HG03108 (cell line): Measurements from ENCODE around the gene ADGRA1.

Source experiments
- ATAC-seq: cut with Tn5 transposase; IDR thresholded peaks from one replicate; pipeline ENCODE4 v1.9.1; 2021; ENCODE audit warnings: moderate library complexity; ENCODE audit not compliant: unreplicated experiment

The ADGRA1 gene

DNA sequence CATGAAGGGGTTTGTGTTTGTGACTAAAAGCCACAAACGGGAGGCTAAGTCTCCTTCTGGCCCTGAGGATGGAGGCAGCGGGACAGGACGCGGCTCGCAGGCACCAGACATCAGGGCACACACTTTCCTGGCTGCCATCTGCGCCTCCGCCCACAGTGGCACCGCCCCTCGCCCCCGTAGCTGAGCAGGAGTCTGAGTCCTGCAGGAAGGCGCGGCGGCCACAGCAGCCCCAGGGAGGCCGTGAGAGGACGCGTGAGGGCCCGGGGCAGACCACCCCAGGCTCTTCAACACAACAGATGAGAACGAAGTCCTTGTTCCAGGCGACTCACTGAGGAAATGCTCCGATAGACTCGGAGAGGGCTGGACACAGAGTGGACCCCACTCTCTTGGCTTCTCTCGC lies 6.6 kb downstream of the ADGRA1 start:
- ATAC-seq, result no peak

DNA sequence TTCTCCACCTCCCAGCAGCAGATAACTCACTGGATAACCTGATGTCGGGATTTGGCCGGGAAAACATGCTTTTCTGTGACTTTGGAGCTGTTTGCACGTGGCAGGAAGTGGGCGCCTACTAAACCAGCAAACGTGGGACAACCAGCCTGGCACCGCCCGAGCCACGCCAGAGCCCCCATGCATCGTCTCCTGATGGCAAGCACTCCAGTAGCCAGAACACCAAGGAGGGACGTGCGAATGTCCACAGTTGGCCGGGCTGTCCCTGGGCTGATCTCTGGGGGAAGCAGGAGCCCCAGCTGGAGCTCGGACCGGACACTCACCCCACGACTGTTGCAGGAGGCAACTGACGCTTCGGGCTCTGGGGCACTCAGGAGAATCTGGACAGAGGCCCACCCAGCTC lies 7.1 kb downstream of the ADGRA1 start:
- ATAC-seq, result no peak

DNA sequence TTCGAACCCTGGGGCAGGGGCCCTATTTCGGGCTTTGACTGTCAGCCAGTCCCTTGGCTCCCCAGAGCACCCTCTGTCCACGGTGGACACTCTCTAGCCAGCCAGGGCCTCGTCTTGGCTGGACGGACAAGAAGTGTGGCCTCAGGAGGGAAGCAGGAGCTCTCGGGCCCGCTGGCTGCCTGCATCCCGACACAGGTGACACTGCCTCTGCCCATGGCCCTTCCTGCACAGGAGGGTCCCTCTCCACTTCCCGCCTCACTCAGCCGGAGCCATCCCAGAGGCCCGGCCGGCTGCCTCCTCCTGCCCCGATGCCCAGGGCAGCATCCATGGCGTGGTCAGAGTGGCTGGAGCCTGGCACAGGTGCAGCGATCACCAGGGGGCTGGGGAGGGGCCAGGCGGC lies 7.9 kb downstream of the ADGRA1 start:
- no peak for ATAC-seq

DNA sequence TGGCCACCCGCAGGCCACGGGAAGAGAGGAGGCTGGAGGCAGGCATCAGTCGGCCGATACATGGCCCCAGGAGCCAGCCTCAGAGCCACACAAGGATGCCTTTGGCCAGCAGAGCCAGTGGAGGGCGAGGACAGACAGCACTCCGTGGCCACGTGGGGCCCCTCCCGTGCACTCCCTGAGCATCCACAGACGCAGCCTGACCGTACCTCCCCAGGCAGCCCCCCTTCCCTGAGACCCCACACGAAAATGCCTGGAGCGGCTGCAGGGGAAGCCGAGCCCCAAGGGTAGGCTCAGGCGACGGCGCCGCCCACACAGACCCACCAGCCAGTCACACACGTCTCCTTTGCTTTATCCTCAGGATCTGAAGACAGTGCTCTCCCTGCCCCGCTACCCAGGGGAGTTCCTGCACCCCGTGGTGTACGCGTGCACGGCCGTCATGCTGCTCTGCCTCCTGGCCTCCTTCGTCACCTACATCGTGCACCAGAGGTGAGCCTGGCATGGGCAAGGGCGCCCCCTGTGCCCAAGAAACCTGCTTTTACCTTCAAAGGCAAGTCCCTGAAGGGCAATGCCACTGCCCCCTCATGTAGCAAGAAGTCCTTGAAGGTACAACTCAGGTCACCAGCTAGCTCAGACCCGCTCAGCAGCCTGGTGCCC lies 9.0 kb downstream of the ADGRA1 start:
- ATAC-seq, result no peak

DNA sequence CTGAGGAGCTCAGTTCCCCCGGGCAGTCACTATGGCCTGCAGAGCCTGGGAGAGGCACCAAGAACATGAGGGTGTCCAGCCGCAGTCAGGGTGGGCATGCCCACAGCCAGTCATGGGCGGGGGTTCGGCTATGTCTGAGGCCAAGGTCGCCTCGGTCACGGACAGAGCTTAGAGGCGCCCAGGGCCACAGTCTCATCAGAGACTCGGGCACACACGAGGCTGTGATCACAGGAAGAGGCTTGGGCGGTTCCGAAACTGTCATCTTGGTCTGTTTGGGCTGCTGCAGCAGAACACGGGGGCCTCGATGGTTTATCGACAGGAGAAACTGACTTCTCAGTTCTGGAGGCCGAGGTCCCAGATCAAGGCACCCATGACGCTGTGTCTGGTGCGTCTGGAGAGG lies 9.7 kb downstream of the ADGRA1 start:
- ATAC-seq, result no peak

DNA sequence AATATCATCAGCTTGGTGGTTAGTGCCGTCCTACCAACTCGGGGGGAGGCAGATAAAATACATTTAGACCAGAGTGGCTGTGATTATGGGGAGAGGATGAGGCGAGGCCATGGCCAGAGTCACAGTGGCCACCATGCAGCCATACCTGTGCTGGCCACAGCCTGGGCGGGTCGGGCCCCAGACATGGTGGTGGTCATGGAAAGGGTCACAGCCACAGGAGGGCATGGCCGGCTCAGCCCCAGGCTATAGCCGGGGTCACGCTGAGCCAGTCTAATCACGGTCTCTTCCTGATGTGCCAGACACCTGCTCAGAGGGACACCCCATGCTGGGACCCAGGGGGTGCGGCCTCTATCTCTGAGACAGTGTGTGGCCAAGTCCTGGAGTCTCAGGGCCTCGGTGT lies 10.2 kb downstream of the ADGRA1 start:
- ATAC-seq, result no peak

DNA sequence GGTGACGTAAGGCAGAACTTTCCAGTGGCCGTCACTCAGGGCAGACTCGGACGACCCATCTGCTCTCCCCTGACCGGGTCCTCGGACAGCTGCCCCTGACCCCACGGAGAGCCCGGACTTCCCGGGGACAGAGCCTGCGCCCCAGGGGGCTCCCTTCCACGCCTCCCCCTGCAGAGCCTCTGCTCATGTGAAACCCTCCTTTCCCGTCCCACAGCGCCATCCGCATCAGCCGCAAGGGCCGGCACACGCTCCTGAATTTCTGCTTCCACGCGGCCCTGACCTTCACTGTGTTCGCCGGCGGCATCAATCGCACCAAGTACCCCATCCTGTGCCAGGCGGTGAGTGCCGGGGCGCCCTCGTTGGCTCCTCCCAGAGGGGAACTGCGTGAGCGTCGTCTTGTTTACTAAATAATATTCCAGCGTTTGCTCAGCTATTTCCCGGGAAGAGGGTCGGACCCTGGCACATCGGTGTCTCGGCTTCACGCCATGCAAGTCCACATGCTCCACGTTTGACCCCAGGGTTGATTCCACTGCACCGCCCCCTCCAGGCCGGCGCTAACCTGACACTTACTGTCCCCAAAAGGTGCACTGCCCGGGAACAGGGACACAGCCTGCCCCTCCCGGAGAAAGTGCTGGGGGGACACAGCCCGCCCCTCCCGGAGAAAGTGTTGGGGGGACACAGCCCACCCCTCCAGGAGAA lies 10.9 kb downstream of the ADGRA1 start:
- ATAC-seq, result no peak

DNA sequence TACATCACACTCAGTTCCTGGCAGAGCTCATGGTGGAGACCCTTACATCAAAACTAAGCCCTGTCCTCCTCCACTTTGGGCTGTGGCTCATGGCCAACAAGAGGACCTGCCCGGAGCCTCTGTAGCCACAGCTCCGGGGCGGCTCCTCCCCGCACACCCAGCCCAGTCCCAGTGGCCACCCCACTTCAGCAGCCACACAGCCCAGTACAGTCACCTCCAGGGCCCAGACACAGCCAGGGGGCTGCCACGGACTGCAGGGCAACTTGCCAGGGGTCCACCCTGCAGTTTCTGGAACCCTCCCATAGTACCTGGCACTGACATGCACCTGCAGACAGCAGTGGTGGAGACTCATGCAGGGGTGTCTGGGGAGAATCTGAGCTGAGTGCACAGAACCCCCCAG lies 11.8 kb downstream of the ADGRA1 start:
- ATAC-seq, result no peak

DNA sequence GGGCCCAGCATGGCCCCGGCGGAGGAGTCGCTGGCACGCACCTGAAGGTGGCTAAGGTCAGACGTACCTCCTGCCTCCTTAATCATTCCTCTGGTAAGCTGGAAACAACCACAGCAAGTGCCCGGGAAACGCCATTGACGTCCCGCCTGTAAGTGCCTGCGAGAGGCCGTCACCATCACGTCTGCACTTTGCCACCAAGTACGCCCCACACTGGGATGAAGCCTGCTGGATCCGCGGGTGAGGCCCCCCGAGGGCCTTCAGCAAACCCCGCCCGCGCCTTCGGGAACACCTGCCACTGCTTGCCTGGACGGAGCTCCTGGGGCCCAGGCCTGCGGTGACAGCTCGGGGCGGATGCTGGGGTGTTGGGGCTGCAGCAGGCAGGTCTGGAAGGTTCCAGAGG lies 12.5 kb downstream of the ADGRA1 start:
- ATAC-seq, result no peak

DNA sequence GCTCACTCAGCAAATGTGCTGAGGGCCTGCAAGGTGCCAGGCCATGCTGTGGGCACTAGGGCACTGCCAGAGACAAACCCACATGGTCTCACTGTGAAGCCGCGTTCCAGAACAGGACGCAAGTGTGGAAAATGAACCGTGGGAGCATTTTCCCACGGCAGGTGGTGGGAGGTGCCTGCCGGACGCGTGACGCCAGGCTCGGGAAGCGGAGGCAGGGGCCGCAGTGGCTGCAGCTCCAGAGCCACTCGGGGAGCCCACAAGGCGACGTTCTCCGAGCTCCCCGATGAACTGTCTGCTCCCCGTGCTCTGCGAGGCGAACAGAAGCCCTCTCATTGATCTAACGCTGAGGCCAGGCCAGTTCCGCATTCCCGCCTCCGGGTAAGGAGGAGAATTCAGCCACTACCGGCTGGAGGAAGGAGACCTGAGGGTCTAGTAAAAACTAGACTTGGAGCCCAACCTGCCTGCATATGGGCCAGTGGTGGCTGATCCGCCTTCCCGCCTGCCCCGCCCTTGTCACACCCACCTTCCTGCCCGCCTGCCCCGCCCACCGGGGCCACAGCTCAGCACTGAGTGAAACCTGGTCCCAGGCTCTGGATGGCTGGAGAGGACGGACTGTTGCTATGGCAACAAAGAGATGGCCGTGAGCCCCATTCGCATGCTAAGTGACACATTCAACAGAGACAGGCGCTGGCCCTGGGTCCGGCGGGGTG lies 13.1 kb downstream of the ADGRA1 start:
- no peak for ATAC-seq

DNA sequence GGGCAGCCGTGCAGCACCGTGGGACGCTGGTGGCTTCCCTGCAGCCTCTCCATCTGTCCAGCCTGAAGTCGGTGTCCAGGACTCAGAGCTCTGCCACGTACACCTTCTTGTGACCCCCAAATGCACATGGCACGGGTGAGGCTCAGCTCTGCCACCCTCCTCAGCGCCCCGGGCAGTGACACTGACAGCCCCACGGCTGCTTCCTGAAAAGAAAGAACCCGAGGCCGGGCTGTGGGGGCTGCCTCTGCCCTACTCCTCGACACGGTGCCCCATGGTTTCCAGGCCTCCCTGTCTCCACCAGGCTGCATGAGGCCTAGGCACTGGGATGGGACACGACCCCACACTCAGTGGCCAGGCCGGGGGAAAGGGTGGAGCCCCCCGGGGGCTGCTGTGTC lies 13.7 kb downstream of the ADGRA1 start:
- no peak for ATAC-seq

DNA sequence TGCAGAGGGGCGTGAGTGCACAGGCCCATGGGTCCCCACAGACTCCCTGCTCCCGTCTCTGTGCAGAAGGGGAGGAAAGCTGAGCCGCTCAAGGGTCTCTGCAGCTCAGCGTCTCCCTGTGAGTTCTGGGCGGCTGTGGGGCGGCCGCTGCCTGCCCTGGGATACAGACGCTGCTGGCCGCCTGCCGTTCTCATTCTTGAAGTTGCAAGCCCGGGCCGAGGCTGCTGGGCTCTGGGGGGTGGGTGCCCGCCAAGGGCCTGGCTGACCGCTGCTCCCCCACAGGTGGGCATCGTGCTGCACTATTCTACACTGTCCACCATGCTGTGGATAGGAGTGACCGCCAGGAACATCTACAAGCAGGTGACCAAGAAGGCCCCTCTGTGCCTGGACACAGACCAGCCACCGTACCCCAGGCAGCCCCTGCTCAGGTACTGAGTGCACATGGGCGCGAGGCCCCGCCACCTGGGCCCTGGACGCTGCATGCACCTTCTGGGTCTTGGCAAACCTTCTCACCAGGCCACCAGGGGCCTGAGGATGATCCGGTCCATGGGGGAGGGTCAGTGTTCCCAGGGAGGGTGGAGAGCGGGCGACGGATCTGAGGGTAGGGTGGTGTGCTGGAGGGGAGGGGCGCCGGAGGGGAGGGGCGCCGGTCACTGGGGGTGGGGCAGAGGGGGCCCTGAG lies 14.8 kb downstream of the ADGRA1 start:
- ATAC-seq, result no peak

DNA sequence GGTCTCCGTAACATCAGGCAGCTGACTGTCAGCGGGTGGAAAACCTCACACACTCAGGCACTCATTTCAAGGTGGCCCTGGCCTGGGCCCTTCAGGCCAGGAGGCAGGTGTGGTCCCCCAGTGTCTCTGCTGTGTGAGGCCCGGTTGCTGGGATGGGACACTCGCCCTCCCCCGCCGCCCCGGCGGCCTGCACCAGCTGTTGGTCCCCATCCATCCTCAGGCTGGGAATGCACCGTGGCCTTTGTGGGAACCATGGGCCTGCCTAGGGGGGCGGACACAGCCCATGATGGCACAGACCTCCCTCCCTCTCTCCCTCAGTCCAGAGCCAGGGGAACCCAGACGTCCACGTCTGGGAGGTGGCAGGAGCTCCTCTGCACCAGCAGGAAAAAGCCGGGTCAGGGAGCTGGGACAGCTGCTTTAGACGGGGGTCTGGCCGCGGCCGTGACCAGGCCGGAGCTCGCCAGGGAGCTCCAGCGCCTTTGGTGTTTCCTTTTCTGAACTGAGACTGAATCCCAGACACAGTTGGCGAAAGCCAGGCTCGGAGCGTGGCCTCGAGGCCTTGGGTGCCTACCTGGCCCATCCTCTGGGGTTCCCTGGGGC lies 15.7 kb downstream of the ADGRA1 start:
- no peak for ATAC-seq

DNA sequence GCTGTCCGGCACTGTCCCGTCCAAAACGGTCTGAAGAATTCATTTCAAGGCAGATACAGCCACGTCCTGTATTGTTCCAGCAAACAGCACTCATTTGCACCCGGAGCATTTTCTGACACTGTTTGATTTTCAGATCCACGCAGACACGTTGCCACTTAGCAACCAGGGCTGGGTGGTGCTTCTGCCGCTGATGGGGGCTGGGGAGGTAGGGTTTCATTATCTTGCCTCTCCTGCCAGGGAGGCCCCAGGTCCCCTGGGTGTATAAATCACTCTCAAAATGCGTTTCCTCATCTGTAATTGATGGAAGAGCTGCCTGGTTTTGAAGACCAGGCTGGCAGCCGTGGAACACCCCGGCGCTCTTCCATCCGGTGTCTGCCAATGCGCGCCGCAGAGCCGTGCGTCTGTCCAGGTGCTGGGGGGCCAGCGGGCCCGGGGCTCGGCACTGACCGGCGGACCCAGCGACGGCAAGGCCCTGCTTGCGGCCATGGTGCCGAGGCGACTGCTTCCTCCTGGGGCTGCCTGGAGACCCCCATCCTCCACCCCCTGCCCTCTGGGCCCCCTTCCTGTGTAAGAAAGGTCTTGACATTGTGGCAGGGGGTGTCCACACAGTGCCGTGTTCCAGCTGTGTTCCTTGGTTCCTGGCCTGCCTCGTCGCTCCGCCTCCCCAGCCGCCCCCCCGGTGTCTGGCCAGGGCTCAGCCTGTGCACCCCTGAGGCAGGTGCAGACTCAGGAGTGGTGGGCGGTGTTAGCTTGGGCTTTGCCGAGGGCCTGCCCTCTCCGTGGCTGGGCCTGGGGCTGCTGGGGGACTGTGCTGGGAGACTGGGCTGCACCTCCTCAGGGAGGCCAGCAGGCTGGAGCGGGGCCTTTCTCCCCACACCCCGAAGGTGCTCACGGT lies 16.6 kb downstream of the ADGRA1 start:
- no peak for ATAC-seq

DNA sequence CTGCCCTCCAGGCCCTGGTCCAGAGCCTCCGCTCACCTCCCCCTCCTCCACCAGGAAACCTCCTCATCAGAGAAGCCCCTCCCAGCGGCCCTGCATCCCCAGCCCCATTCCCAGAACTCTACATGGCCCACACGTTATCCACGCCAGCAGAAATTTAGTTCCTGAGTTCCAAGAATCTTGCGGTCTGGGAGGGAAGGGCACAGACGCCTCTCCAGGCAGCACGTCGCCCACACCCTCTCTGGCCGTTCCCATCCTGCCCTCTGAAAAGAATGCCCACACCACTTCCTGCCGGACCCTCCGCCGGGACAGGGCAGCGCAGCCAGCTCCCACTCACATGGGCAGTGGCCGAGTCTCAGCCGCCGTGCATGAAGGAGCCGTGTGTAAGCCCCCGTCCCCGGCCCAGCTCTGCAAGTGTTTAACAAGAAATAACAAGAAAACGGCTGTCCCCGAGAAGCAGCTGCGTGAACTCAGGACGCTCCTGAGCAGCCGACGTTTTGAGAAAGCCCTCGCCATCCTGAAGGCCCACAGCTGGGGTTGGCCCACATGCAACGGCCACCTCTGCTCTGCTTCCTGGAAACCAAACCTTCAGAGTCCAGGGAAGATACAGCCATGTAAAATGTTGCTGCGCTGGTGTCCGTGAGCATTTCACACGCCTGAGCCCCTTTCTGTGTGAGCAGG lies 17.4 kb downstream of the ADGRA1 start:
- no peak for ATAC-seq

DNA sequence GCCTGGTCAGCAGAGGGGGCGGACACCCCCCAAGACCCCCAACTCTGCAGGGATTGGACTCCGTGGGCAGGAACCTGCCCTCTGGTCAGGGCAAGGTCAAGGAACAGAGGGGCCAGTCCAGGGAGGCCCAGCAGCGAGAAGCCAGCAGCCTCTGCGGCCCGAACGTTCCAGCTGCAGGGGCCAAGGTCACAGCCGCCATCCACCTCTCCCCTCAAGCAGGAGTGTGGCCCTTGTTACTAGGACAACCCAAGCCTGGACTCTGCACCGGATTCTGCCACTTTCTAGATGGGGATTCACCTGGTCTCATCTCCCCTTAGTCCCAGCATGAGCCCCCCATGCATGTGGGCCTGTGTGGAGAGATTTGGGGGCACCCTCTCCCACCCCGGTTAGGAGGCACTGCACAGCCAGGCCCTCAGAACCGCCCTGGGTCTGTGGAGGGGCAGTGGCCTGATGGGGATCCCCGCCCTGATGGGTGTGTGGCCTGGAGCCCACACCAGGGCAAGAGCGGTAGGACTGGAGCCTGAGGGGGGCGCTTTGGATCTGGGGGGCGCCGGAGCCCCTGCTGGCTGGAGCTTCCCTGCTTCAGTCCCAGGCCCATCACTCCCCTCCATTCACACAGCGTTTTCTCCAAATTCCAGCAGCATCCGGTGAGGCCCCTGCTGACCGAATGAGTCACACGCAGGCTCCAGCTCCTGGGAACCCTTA lies 18.1 kb downstream of the ADGRA1 start:
- ATAC-seq, result no peak

DNA sequence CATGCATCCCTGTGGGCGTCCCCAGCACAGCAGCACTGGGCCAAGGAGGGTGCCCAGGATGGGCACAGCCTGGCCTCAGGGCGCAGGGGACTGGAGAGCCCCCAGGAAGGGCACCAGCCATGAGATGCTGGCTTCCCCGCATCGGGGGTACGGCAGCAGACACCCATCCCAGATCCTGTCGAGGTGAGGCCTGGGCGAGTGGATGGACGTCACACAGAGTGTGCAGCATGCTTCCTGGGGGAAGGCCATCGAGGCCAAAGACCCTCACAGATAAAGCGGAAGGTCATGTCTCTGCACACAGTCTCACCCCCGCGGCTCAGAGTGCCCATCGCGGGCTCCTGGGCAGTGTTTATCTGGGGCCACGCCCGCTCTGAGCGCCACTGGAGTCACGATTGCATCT lies 18.8 kb downstream of the ADGRA1 start:
- ATAC-seq, result no peak

DNA sequence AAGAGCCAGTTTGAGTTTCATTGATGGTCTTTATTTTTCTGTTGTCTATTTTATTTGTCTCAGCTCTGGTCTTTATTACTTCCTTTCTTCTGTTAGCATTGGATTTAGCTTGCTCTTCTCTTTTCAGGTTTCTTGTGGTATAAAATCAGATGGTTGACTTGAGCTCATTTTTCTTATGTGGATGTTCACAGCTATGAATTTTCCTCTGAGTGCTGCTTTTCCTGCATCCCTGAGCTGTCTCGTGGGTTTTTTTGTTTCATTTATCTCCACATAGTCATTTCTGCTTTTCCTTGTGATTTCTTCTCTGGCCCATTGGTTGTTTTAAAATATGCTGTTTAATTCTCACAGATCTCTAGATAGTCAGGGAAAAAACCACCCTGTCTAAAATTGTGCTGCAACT lies 19.7 kb downstream of the ADGRA1 start:
- no peak for ATAC-seq

DNA sequence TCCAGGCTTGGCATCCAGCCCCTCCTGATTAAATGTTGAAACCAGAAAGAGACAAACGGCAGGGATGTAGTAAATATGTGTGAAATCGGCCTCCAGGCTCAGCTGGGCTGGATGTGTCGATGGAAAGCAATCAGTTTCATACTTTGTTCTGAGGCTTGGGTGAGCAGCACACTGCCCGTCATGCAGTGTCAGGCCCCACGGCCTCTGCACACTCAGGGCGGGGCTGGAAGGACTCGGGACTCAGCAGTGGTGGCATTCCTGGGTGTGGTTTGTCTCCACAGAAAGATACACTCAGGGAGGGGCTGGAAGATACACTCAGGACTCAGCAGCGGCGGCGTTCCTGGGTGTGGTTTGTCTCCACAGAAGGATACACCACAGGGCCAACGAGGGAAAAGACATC lies 22.0 kb downstream of the ADGRA1 start:
- no peak for ATAC-seq
